ENCODE data around the gene MAML2. TPM values are rescaled to one million over a fixed set of nuclear protein-coding genes. Genes with fewer than 3 reads are reported as not detected.

MAML2 gene
- total and polyA plus RNA-seq, 2 of the 8 experiments (the other 6 are each of a cell fraction or from before 2014, with no cell fraction given) = 3.8 to 6.6 TPM

- no peak for TF ChIP-seq CTBP2 (IDR thresholded peaks at IDR 0.05; ENCODE audit: borderline replicate concordance, insufficient read depth, insufficient read length, low read length)
- TF ChIP-seq KDM5A (IDR thresholded peaks at IDR 0.05; ENCODE audit: low read length) = no peak
Observed at GRCh38 chr11:96317985-96318384, 25.0 kb downstream of the MAML2 start (continued).
